H1 (cell line): Measurements from ENCODE around the gene SYDE2. TPM values are rescaled to one million over a fixed set of nuclear protein-coding genes. Genes with fewer than 3 reads are reported as not detected.

Source experiments
- CTCF ChIA-PET: fragments of 300-600 bp; sonication (Branson Sonifier 250); formaldehyde crosslinking; loops from one replicate; lab custom pipeline; 2021; ENCODE audit not compliant: partially characterized antibody; lab: Charles Lee
- POLR2A ChIA-PET: fragments of 300-600 bp; sonication (Branson Sonifier 250); formaldehyde crosslinking; loops from one replicate; lab custom pipeline; 2021; ENCODE audit warnings: inconsistent platforms; ENCODE audit not compliant: partially characterized antibody; lab: Charles Lee
- DNase-seq, 2 experiments: peaks; one replicate each; pipeline versions ENCODE4 v3.0.0 to v3.0.0-alpha.2; 2010 to 2022; ENCODE audit warnings: low spot score in 2 of 2, low read depth in 1 of 2, mixed read lengths in 1 of 2
- FAIRE-seq: peaks from 2 replicates; lab custom pipeline; 2011; peaks lifted over from hg19 to GRCh38; lab: Jason Lieb, UNC
- H2AFZ ChIP-seq: 2 replicates; pipeline ENCODE4 v1.8.1; 2012; ENCODE audit warnings: low read length, inconsistent platforms
- H2AK5ac ChIP-seq: 2 replicates; pipeline ENCODE4 v1.6.1; 2013; ENCODE audit warnings: low read depth, low read length
- H2BK120ac ChIP-seq: replicated peaks from 2 replicates; pipeline ENCODE3; 2013; ENCODE audit warnings: low read depth, low read length, inconsistent platforms
- H2BK12ac ChIP-seq: 2 replicates; pipeline ENCODE4 v1.6.1; 2013; ENCODE audit warnings: low read depth, low read length
- H2BK15ac ChIP-seq: 2 replicates; pipeline ENCODE4 v1.6.1; 2013; ENCODE audit warnings: low read length
- H2BK20ac ChIP-seq: 2 replicates; pipeline ENCODE4 v1.6.1; 2013; ENCODE audit warnings: low read length
- H2BK5ac ChIP-seq: 2 replicates; pipeline ENCODE4 v1.6.1; 2013; ENCODE audit warnings: low read depth, low read length
- H3K14ac ChIP-seq: 2 replicates; pipeline ENCODE4 v1.6.1; 2013; ENCODE audit warnings: inconsistent platforms; ENCODE audit not compliant: insufficient read length
- H3K18ac ChIP-seq: 2 replicates; pipeline ENCODE4 v1.6.1; 2013; ENCODE audit warnings: low read length; ENCODE audit errors: extremely low read depth
- H3K23ac ChIP-seq: 2 replicates; pipeline ENCODE4 v1.6.1; 2013; ENCODE audit warnings: inconsistent platforms; ENCODE audit not compliant: insufficient read length
- H3K23me2 ChIP-seq: 2 replicates; pipeline ENCODE4 v1.6.1; 2013; ENCODE audit warnings: low read depth, low read length
- H3K27ac ChIP-seq: 2 replicates; pipeline ENCODE4 v1.6.1; 2011; ENCODE audit warnings: low read depth, low read length, inconsistent platforms
- H3K27me3 ChIP-seq, 4 experiments: replicated peaks in 1 of 4; 1 replicate in 1 of 4; 2 replicates in 3 of 4; pipeline versions ENCODE4 v1.6.1 to v1.8.1; 2011 to 2013; ENCODE audit warnings: low read length in 3 of 4, mild to moderate bottlenecking in 3 of 4, inconsistent platforms in 2 of 4, mixed read lengths in 2 of 4, moderate library complexity in 1 of 4; ENCODE audit not compliant: control insufficient read depth in 3 of 4, insufficient read depth in 3 of 4; ENCODE audit errors: extremely low read depth in 1 of 4
- H3K36me3 ChIP-seq, 4 experiments: 2 replicates each; pipeline versions ENCODE4 v1.6.1 to v1.8.1; 2011 to 2013; ENCODE audit warnings: mild to moderate bottlenecking in 4 of 4, low read length in 3 of 4, moderate library complexity in 2 of 4, control low read depth in 1 of 4, inconsistent platforms in 1 of 4; ENCODE audit not compliant: insufficient read depth in 4 of 4, control insufficient read depth in 2 of 4
- H3K4ac ChIP-seq: replicated peaks from 2 replicates; pipeline ENCODE3; 2013; ENCODE audit warnings: low read length, low read depth, mixed read lengths, inconsistent platforms; ENCODE audit not compliant: insufficient read length
- H3K4me1 ChIP-seq, 4 experiments: replicated peaks in 1 of 4; 1 replicate in 1 of 4; 2 replicates in 3 of 4; pipeline versions ENCODE4 v1.6.1 to v1.8.1; 2011 to 2013; ENCODE audit warnings: low read length in 3 of 4, inconsistent platforms in 2 of 4, mixed read lengths in 1 of 4; ENCODE audit not compliant: insufficient read depth in 4 of 4, control insufficient read depth in 3 of 4
- H3K4me2 ChIP-seq, 2 experiments: 2 replicates each; pipeline versions ENCODE4 v1.6.1 to v1.8.1; 2011 to 2013; ENCODE audit warnings: low read depth in 2 of 2, low read length in 2 of 2, control low read depth in 1 of 2, inconsistent platforms in 1 of 2, mild to moderate bottlenecking in 1 of 2; ENCODE audit not compliant: insufficient read depth in 1 of 2
- H3K4me3 ChIP-seq, 4 experiments: fragments of 200-600, 300-600 bp in 1 of 4; sonication (generic), shearing (Covaris generic), sonication (Bioruptor Twin) in 1 of 4; 2 replicates each; pipeline versions ENCODE4 v1.5.1 to v1.8.1; 2011 to 2016; ENCODE audit warnings: low read length in 4 of 4, low read depth in 3 of 4, control low read depth in 2 of 4, inconsistent platforms in 2 of 4, mild to moderate bottlenecking in 2 of 4, mixed read lengths in 1 of 4, moderate library complexity in 1 of 4; ENCODE audit not compliant: insufficient read depth in 2 of 4; ENCODE audit errors: extremely low read depth in 1 of 4
- H3K56ac ChIP-seq: replicated peaks from 2 replicates; pipeline ENCODE3; 2013; ENCODE audit warnings: low read depth, mild to moderate bottlenecking, mixed read lengths, low read length, inconsistent platforms; ENCODE audit not compliant: insufficient read length
- H3K79me1 ChIP-seq: 2 replicates; pipeline ENCODE4 v1.6.1; 2013; ENCODE audit warnings: low read depth, low read length, control low read depth
- H3K79me2 ChIP-seq, 2 experiments: 2 replicates each; pipeline versions ENCODE4 v1.6.1 to v1.8.1; 2012 to 2013; ENCODE audit warnings: low read length in 2 of 2, mild to moderate bottlenecking in 2 of 2, inconsistent platforms in 1 of 2; ENCODE audit not compliant: insufficient read depth in 2 of 2, control insufficient read depth in 1 of 2
- H3K9ac ChIP-seq, 4 experiments: replicated peaks in 1 of 4; 1 replicate in 1 of 4; 2 replicates in 3 of 4; pipeline versions ENCODE4 v1.6.1 to v1.8.1; 2011 to 2013; ENCODE audit warnings: low read depth in 3 of 4, low read length in 3 of 4, control low read depth in 2 of 4, mild to moderate bottlenecking in 2 of 4, moderate library complexity in 2 of 4, inconsistent platforms in 1 of 4; ENCODE audit errors: extremely low read depth in 1 of 4
- H3K9me3 ChIP-seq, 2 experiments: 2 replicates each; pipeline versions ENCODE4 v1.6.1 to v1.8.1; 2012 to 2013; ENCODE audit warnings: mild to moderate bottlenecking in 2 of 2, moderate library complexity in 2 of 2, control low read depth in 1 of 2, inconsistent platforms in 1 of 2, low read depth in 1 of 2, low read length in 1 of 2, mixed read lengths in 1 of 2; ENCODE audit not compliant: insufficient read depth in 2 of 2
- H4K20me1 ChIP-seq, 2 experiments: replicated peaks in 1 of 2; 2 replicates each; pipeline versions ENCODE3 to v1.8.1; 2011 to 2013; ENCODE audit warnings: inconsistent platforms in 2 of 2, low read length in 2 of 2, mild to moderate bottlenecking in 1 of 2; ENCODE audit not compliant: insufficient read depth in 2 of 2, control insufficient read depth in 1 of 2
- H4K5ac ChIP-seq: 2 replicates; pipeline ENCODE4 v1.6.1; 2013; ENCODE audit warnings: low read length, low read depth, mixed read lengths, inconsistent platforms; ENCODE audit not compliant: insufficient read length
- H4K8ac ChIP-seq: 2 replicates; pipeline ENCODE4 v1.8.0; 2013; ENCODE audit warnings: mild to moderate bottlenecking, moderate library complexity, low read length, inconsistent platforms; ENCODE audit not compliant: insufficient read depth; ENCODE audit errors: extremely low read depth
- H4K91ac ChIP-seq: replicated peaks from 2 replicates; pipeline ENCODE3; 2013; ENCODE audit warnings: low read length, mixed read lengths, inconsistent platforms; ENCODE audit not compliant: insufficient read length
- HDAC2 ChIP-seq, 2 experiments: fragments of 300-600 bp in 1 of 2; sonication (generic) in 1 of 2; IDR thresholded peaks; 2 replicates each; pipeline ENCODE4 v1.6.1; 2011 to 2012; ENCODE audit warnings: low read depth in 2 of 2, low read length in 2 of 2, mild to moderate bottlenecking in 2 of 2, moderate library complexity in 2 of 2, borderline replicate concordance in 1 of 2, inconsistent platforms in 1 of 2
- KDM5A ChIP-seq: fragments of 200-600 bp; IDR thresholded peaks from 2 replicates; pipeline ENCODE4 v1.7.1; 2012; ENCODE audit warnings: mild to moderate bottlenecking, low read length, inconsistent platforms, mixed read lengths
- POU5F1 ChIP-seq: IDR thresholded peaks from 2 replicates; pipeline ENCODE4 v1.6.1; 2011; ENCODE audit warnings: low read depth, mild to moderate bottlenecking, low read length, moderate library complexity
- SAP30 ChIP-seq: fragments of 300-600 bp; sonication (generic); IDR thresholded peaks from 2 replicates; pipeline ENCODE4 v1.7.1; 2012; ENCODE audit warnings: low read length, moderate library complexity, mild to moderate bottlenecking, inconsistent platforms; ENCODE audit not compliant: insufficient read depth, insufficient replicate concordance
- SIN3A ChIP-seq, 2 experiments: IDR thresholded peaks in 1 of 2; conservative IDR thresholded peaks in 1 of 2; 2 replicates each; pipeline ENCODE4 v1.6.1; 2011 to 2012; ENCODE audit warnings: low read length in 2 of 2, improper control_type of control experiment in 1 of 2, low read depth in 1 of 2, mild to moderate bottlenecking in 1 of 2
- SP4 ChIP-seq: IDR thresholded peaks from 2 replicates; pipeline ENCODE4 v1.6.1; 2012; ENCODE audit warnings: low read length, inconsistent platforms
- WGBS, 2 experiments: shearing (Covaris generic) in 1 of 2; methylation state at CpG; one replicate each; pipeline versions ENCODE4 v1.1.6 to v1.1.7; 2013 to 2015; ENCODE audit warnings: low lambda C conversion rate in 2 of 2, mixed read lengths in 2 of 2, inconsistent platforms in 1 of 2, low coverage in 1 of 2, missing lambda C conversion rate in 1 of 2; ENCODE audit not compliant: insufficient replicate concordance in 2 of 2, insufficient coverage in 1 of 2, insufficient read length in 1 of 2; ENCODE audit errors: extremely low coverage in 1 of 2, missing lambda C conversion rate in 1 of 2; 5-methylcytosine and 5-hydroxymethylcytosine counted together
- polyA plus RNA-seq, 7 experiments: library from polyadenylated mRNA; depleted of rRNA in 3 of 7; stranded (reverse) in 5 of 7; unstranded in 2 of 7; fragments of >200 nt in 5 of 7; fragments of 200-250 nt in 2 of 7; gene quantifications; 1 replicate in 5 of 7; 2 replicates in 1 of 7; 4 replicates in 1 of 7; pipeline versions ENCODE4 v1.2.1 to v1.2.3, GENCODE V29; 2011 to 2013; ENCODE audit warnings: missing spikeins in 2 of 7, mixed read lengths in 2 of 7
- total RNA-seq: library from RNA; stranded (reverse); fragmentation: NEBNext Ultra II Directional; extraction: Animal tissue kit (Norgen Biotek cat#: 25700); gene quantifications from 2 replicates; pipeline ENCODE4 v1.2.1, GENCODE V29; 2021

The SYDE2 gene
- total and polyA plus RNA-seq, 2 of the 8 experiments (the other 6 are each of a cell fraction or from before 2014, with no cell fraction given), result 1.6 to 14.6 TPM

DNA sequence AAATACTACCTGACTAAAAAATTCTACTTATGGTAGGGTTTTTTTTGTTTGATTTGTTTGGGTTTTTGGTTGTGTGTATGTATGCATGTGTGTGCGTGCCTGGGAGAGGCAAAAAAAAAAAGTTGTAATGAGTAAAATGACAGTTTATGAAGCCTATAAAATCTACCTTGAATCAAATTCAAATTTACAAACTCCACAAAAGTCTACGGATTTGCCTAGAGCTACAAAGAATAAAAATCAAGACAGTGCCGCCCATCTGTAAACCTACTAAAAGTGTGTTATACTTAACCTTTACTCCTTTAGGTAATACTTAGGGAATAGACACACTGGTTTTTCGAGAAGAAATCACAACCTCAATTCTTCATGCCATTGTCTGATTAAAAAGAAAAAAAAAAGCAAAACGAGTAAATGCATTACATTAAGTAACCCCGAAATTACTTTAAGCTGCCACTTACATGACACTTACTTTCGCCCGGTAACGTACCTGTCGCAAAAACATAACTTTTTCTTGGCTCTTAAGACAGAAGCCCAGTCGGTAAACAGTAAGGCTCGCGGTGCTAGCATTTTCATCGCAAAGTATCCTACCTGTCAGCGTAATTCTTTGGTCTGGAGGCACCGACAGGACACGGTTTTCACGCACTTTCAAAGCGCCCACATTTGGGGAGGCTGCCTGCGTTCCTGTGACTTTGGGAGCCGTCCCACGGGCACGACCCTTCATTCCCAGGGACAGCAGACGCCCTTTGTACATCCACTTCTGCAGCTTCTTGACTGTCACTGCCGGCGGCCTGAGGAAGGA lies 951 bp downstream of the SYDE2 start:
- no peak overlapping the region for H3K27ac ChIP-seq
- peak overlapping the region; percentile 73 to 93 for H3K4me2 ChIP-seq
- POLR2A ChIA-PET, result interaction anchor here (0.7 to 3.8 kb wide), 14 partner anchors 8 to 384 kb away, joined by 3 to 17 read pairs (median 4); partner anchors contain the start of genes BCL10 and C1orf52
- H3K36me3 ChIP-seq, result no peaks in the 10 kb centered on the region
- peaks cover 11% of the 10 kb centered on the region for H3K23me2 ChIP-seq
- no peak overlapping the region for H2BK12ac ChIP-seq
- H4K5ac ChIP-seq, result no peak overlapping the region
- FAIRE-seq (no peak), DNase-seq (no peak)
- no peak overlapping the region for H3K56ac ChIP-seq
- H4K20me1 ChIP-seq, result no peaks in the 10 kb centered on the region
- H2AFZ ChIP-seq, result no peak overlapping the region
- 4% methylated on average over 26 of the region's 26 CpGs; no CpG with 5 or more reads in 1 of the 2 experiments for WGBS, 2 experiments
- H3K27me3 ChIP-seq, result no peaks in the 10 kb centered on the region
- no peak overlapping the region for H4K8ac ChIP-seq
- H3K79me1 ChIP-seq, result 0 out of 2 replicates have a peak, but pooled peaks cover 2% of the 10 kb centered on the region
- no peak overlapping the region for H3K23ac ChIP-seq
- H2BK20ac ChIP-seq, result no peak overlapping the region
- H3K79me2 ChIP-seq, result peaks cover 0 to 49% of the 10 kb centered on the region in 2 experiments; a peak in 2 of 4 replicates
- H2BK15ac ChIP-seq, result 0 out of 2 replicates have a peak overlapping the region, but pooled peaks have one; percentile 11
- H3K18ac ChIP-seq, result no peak overlapping the region; the same call in 1 of the 2 replicates
- H3K4ac ChIP-seq, result no peak overlapping the region
- H2BK120ac ChIP-seq, result no peak overlapping the region
- peak overlapping the region; percentile 82; the same call in 1 of the 2 replicates for H2BK5ac ChIP-seq
- H4K91ac ChIP-seq, result no peak overlapping the region
- H3K4me1 ChIP-seq, result peaks cover 0 to 3% (median 1%) of the 10 kb centered on the region in 4 experiments; a peak in 3 of 7 replicates
- H3K14ac ChIP-seq, result no peak overlapping the region
- peak overlapping the region; percentile 61 to 98 (median 86) for H3K9ac ChIP-seq
- no peak overlapping the region for H2AK5ac ChIP-seq
- CTCF ChIA-PET, result interaction anchor here (0.7 to 2.0 kb wide), 7 partner anchors 20 to 424 kb away, joined by 3 to 6 read pairs (median 5); partner anchors contain the start of gene C1orf52
- H3K9me3 ChIP-seq, result no peaks in the 10 kb centered on the region
- peak overlapping the region; percentile 73 to 95 (median 84) for H3K4me3 ChIP-seq
- TF ChIP-seq SIN3A (conservative IDR thresholded peaks at IDR 0.05 in 1 of 2, IDR thresholded peaks at IDR 0.05 in 1 of 2; ENCODE audit: low read depth in 1 of 2, low read length in 2 of 2) (peak in 1 of 2 experiments; percentile 70; a peak in 2 of 4 replicates), HDAC2 (IDR thresholded peaks at IDR 0.05; ENCODE audit: borderline replicate concordance in 1 of 2, low read depth in 2 of 2, low read length in 2 of 2) (peak in 1 of 2 experiments; percentile 16; a peak in 1 of 4 replicates), SAP30 (peak; percentile 94), KDM5A (0 out of 2 replicates have a peak, but pooled peaks have one; percentile 16), POU5F1 (no peak), SP4 (no peak)
